Keratinocyte (primary cell): ENCODE measurements around the gene TMEM258. TPM values are rescaled to one million over a fixed set of nuclear protein-coding genes. Genes with fewer than 3 reads are reported as not detected.

ENCODE experiments used
- DNase-seq: peaks from one replicate; pipeline ENCODE4 v3.0.0-alpha.2; 2011; ENCODE audit warnings: low read depth, missing footprints, low spot score
- FAIRE-seq: peaks from 2 replicates; lab custom pipeline; 2011; peaks lifted over from hg19 to GRCh38; lab: Jason Lieb, UNC
- H2AFZ ChIP-seq: 2 replicates; pipeline ENCODE4 v1.6.0; 2012; ENCODE audit warnings: low read length, control low read depth, inconsistent platforms; ENCODE audit not compliant: control insufficient read depth
- H3K27ac ChIP-seq: 2 replicates; pipeline ENCODE4 v1.5.1; 2011; ENCODE audit warnings: low read length; ENCODE audit not compliant: control insufficient read depth, insufficient read depth
- H3K27me3 ChIP-seq: 3 replicates; pipeline ENCODE4 v1.6.0; 2011; ENCODE audit warnings: low read length; ENCODE audit not compliant: control insufficient read depth, insufficient read depth; ENCODE audit errors: extremely low read depth
- H3K36me3 ChIP-seq, 2 experiments: 2 replicates in 1 of 2; 3 replicates in 1 of 2; pipeline ENCODE4 v1.5.1; 2011; ENCODE audit warnings: low read length in 2 of 2, mild to moderate bottlenecking in 1 of 2; ENCODE audit not compliant: control insufficient read depth in 2 of 2, insufficient read depth in 2 of 2; ENCODE audit errors: extremely low read depth in 1 of 2
- H3K4me1 ChIP-seq: 3 replicates; pipeline ENCODE4 v1.5.1; 2011; ENCODE audit warnings: low read length; ENCODE audit not compliant: control insufficient read depth, insufficient read depth; ENCODE audit errors: extremely low read depth
- H3K4me2 ChIP-seq: 3 replicates; pipeline ENCODE4 v1.6.0; 2011; ENCODE audit warnings: low read depth, low read length; ENCODE audit not compliant: control insufficient read depth, insufficient read depth; ENCODE audit errors: extremely low read depth
- H3K4me3 ChIP-seq, 3 experiments: fragments of 200-600 bp in 1 of 3; sonication (generic) in 1 of 3; 2 replicates in 2 of 3; 3 replicates in 1 of 3; pipeline ENCODE4 v1.5.1; 2011 to 2016; ENCODE audit warnings: low read length in 3 of 3, mild to moderate bottlenecking in 3 of 3, control low read depth in 2 of 3, inconsistent platforms in 1 of 3, low read depth in 1 of 3, mixed read lengths in 1 of 3, mixed run types in 1 of 3, moderate library complexity in 1 of 3; ENCODE audit not compliant: control insufficient read depth in 2 of 3, insufficient read depth in 2 of 3; ENCODE audit errors: extremely low read depth in 1 of 3
- H3K79me2 ChIP-seq: 2 replicates; pipeline ENCODE4 v1.6.0; 2012; ENCODE audit warnings: low read length; ENCODE audit not compliant: control insufficient read depth, insufficient read depth
- H3K9ac ChIP-seq: 3 replicates; pipeline ENCODE4 v1.6.0; 2011; ENCODE audit warnings: low read length; ENCODE audit not compliant: control insufficient read depth, insufficient read depth; ENCODE audit errors: extremely low read depth
- H3K9me1 ChIP-seq: 3 replicates; pipeline ENCODE4 v1.6.0; 2011; ENCODE audit warnings: low read length; ENCODE audit not compliant: control insufficient read depth, insufficient read depth; ENCODE audit errors: extremely low read depth
- H3K9me3 ChIP-seq: 2 replicates; pipeline ENCODE4 v1.5.1; 2012; ENCODE audit warnings: low read depth, low read length; ENCODE audit not compliant: control insufficient read depth
- H4K20me1 ChIP-seq: 3 replicates; pipeline ENCODE4 v1.6.0; 2011; ENCODE audit warnings: low read length; ENCODE audit not compliant: control insufficient read depth, insufficient read depth; ENCODE audit errors: extremely low read depth
- EZH2 ChIP-seq: IDR thresholded peaks from one replicate; pipeline ENCODE4 v1.6.1; 2012; ENCODE audit warnings: inconsistent platforms, mild to moderate bottlenecking, low read length, moderate library complexity
- dilution Hi-C: fragments of 300-500 bp; cut with MboI; formaldehyde crosslinking; loops from one replicate; pipeline ENCODE4 v1.7.0; 2020; ENCODE audit warnings: low sequenced_read_pairs; ENCODE audit not compliant: extremely low pct_ligation_motif_present
- polyA plus RNA-seq, 5 experiments: library from polyadenylated mRNA; depleted of rRNA in 3 of 5; stranded (reverse) in 3 of 5; stranded (forward) in 1 of 5; unstranded in 1 of 5; fragments of >200 nt; gene quantifications; 1 replicate in 1 of 5; 2 replicates in 3 of 5; 3 replicates in 1 of 5; pipeline versions ENCODE4 v1.2.1 to v1.2.3, GENCODE V29; 2011 to 2012; ENCODE audit warnings: missing spikeins in 2 of 5, low read depth in 1 of 5, low replicate concordance in 1 of 5
- TF ChIP-seq, protein P1 (sequence below), 3 experiments: IDR thresholded peaks in 1 of 3; conservative IDR thresholded peaks in 1 of 3; optimal IDR thresholded peaks in 1 of 3; 2 replicates in 2 of 3; 3 replicates in 1 of 3; pipeline versions ENCODE3 to v1.5.1; 2011; ENCODE audit warnings: low read length in 3 of 3, mild to moderate bottlenecking in 3 of 3, moderate library complexity in 2 of 3, control low read depth in 1 of 3, inconsistent platforms in 1 of 3; ENCODE audit not compliant: insufficient read depth in 2 of 3; ENCODE audit errors: extremely low read depth in 1 of 3

TMEM258 gene
- polyA plus RNA-seq, 1 donor (not counting 4 experiments of a cell fraction or from before 2014, with no cell fraction given), result 249 TPM

GRCh38 chr11:61761440-61762222, 30.8 kb downstream of the TMEM258 start:
- no peaks in the 10 kb centered on the region for H3K79me2 ChIP-seq
- no peaks in the 10 kb centered on the region for H4K20me1 ChIP-seq
- no peak for FAIRE-seq
- no peak overlapping the region for H3K4me2 ChIP-seq
- dilution Hi-C loops, result no loop called here
- no peak overlapping the region for H2AFZ ChIP-seq
- no peak for DNase-seq
- no peaks in the 10 kb centered on the region for H3K4me1 ChIP-seq
- no peak overlapping the region for H3K4me3 ChIP-seq
- H3K36me3 ChIP-seq, result no peaks in the 10 kb centered on the region
- no peak overlapping the region for H3K27ac ChIP-seq
- H3K9me1 ChIP-seq, result no peaks in the 10 kb centered on the region
- H3K27me3 ChIP-seq, result peaks cover 9% of the 10 kb centered on the region
- no peak overlapping the region for H3K9ac ChIP-seq
- TF ChIP-seq, protein P1, sequence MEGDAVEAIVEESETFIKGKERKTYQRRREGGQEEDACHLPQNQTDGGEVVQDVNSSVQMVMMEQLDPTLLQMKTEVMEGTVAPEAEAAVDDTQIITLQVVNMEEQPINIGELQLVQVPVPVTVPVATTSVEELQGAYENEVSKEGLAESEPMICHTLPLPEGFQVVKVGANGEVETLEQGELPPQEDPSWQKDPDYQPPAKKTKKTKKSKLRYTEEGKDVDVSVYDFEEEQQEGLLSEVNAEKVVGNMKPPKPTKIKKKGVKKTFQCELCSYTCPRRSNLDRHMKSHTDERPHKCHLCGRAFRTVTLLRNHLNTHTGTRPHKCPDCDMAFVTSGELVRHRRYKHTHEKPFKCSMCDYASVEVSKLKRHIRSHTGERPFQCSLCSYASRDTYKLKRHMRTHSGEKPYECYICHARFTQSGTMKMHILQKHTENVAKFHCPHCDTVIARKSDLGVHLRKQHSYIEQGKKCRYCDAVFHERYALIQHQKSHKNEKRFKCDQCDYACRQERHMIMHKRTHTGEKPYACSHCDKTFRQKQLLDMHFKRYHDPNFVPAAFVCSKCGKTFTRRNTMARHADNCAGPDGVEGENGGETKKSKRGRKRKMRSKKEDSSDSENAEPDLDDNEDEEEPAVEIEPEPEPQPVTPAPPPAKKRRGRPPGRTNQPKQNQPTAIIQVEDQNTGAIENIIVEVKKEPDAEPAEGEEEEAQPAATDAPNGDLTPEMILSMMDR (optimal IDR thresholded peaks at IDR 0.05 in 1 of 3, IDR thresholded peaks at IDR 0.05 in 1 of 3, conservative IDR thresholded peaks at IDR 0.05 in 1 of 3; ENCODE audit: extremely low read depth in 1 of 3, insufficient read depth in 2 of 3, low read length in 3 of 3), result no peak
- no peaks in the 10 kb centered on the region for H3K9me3 ChIP-seq

DNA sequence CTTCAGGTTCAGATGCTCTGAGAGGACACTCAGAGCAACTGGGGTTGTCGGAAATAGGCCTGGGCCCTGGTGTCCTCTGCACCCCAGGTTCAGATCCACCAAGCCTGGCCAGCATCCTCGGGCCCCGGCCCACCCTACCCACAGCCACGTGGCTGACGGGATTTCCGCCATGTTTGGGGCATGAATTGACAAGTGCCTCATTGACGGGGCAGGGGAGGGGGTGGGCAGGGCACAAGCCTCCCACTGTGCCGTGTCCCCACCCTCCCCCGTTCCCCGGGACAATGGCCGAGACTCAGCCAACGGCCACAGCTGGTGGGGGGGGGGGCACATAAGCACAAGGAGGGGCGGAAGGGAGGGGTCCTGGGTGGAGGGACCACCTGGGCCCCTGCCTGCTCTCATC, 31.5 kb downstream of the TMEM258 start:
- dilution Hi-C loops, result no loop called here
- no peak overlapping the region for H3K4me2 ChIP-seq
- no peak overlapping the region for H3K27ac ChIP-seq

More for the DNA sequence above, 31.5 kb downstream of the TMEM258 start:
- Histone ChIP-seq H4K20me1 (no peaks in the 10 kb centered on the region), H2AFZ (no peak overlapping the region), H3K9me1 (no peaks in the 10 kb centered on the region), H3K36me3 (no peaks in the 10 kb centered on the region), H3K79me2 (no peaks in the 10 kb centered on the region), H3K9ac (no peak overlapping the region), H3K27me3 (peaks cover 9% of the 10 kb centered on the region), H3K9me3 (no peaks in the 10 kb centered on the region), H3K4me1 (no peaks in the 10 kb centered on the region), H3K4me3 (no peak overlapping the region)
- TF ChIP-seq, protein P1 (optimal IDR thresholded peaks at IDR 0.05 in 1 of 3, IDR thresholded peaks at IDR 0.05 in 1 of 3, conservative IDR thresholded peaks at IDR 0.05 in 1 of 3; ENCODE audit: extremely low read depth in 1 of 3, insufficient read depth in 2 of 3, low read length in 3 of 3), result no peak
- TF ChIP-seq EZH2, result no peak
- FAIRE-seq (no peak), DNase-seq (no peak)
